Central memory CD8-positive, alpha-beta T cell (primary cell): ENCODE measurements around the gene FHAD1.
"Not testable (repeated sequence)": the region's sequence is repeated elsewhere in the genome, so short reads cannot be mapped to it uniquely, and the experiment has no call there.

Source experiments
- ATAC-seq: fragments of 150-1000 bp; cut with Tn5 transposase; replicated peaks from 2 replicates; pipeline ENCODE4 v1.10.0; 2022; ENCODE audit warnings: mild to moderate bottlenecking, moderate FRiP score, moderate number of reproducible peaks; ENCODE audit not compliant: poor library complexity, severe bottlenecking; ENCODE audit errors: extremely low read depth
- DNase-seq, 2 donors: peaks; one replicate each; pipeline ENCODE4 v3.0.0; 2021; ENCODE audit warnings: low spot score in 2 of 2
- H3K27ac Mint-ChIP-seq: one replicate; pipeline ENCODE4 v1.8.0; 2022; ENCODE audit warnings: low read depth, mild to moderate bottlenecking, moderate library complexity, mixed read lengths
- H3K27me3 Mint-ChIP-seq: one replicate; pipeline ENCODE4 v1.8.0; 2022; ENCODE audit warnings: mixed read lengths
- H3K36me3 Mint-ChIP-seq: one replicate; pipeline ENCODE4 v1.8.0; 2022; ENCODE audit warnings: mild to moderate bottlenecking, moderate library complexity, mixed read lengths; ENCODE audit not compliant: insufficient read depth
- H3K4me1 Mint-ChIP-seq: one replicate; pipeline ENCODE4 v1.8.0; 2022; ENCODE audit warnings: mixed read lengths
- H3K4me3 Mint-ChIP-seq: one replicate; pipeline ENCODE4 v1.8.0; 2022; ENCODE audit warnings: mild to moderate bottlenecking, moderate library complexity, mixed read lengths
- H3K9me3 Mint-ChIP-seq: one replicate; pipeline ENCODE4 v1.8.0; 2022; ENCODE audit warnings: mixed read lengths

Gene FHAD1

DNA sequence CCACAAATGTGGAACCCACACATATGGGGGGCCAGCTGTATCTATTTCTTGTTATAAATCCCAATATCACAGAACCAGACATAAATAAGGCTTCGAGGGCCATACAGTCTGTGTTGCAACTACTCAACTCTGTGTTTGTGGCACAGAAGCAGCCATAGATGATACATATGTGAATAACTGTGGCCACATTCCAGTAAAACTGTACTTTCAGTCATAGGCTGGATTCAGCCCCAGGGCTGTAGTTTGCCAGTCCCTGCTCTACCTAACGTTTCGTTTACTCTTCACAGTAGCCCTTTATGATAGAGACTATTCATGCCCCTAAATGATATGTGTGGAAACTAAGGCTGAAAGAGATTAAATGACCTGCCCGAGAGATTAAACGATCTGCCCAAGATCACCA is 48.7 kb downstream of the FHAD1 start:
- Mint-ChIP-seq H3K4me3 (no peak overlapping the region), H3K36me3 (no peaks in the 10 kb centered on the region), H3K27me3 (no peaks in the 10 kb centered on the region), H3K27ac (no peak overlapping the region), H3K9me3 (no peaks in the 10 kb centered on the region), H3K4me1 (peaks cover 9% of the 10 kb centered on the region)
- DNase-seq (no peak), ATAC-seq (no peak)

DNA sequence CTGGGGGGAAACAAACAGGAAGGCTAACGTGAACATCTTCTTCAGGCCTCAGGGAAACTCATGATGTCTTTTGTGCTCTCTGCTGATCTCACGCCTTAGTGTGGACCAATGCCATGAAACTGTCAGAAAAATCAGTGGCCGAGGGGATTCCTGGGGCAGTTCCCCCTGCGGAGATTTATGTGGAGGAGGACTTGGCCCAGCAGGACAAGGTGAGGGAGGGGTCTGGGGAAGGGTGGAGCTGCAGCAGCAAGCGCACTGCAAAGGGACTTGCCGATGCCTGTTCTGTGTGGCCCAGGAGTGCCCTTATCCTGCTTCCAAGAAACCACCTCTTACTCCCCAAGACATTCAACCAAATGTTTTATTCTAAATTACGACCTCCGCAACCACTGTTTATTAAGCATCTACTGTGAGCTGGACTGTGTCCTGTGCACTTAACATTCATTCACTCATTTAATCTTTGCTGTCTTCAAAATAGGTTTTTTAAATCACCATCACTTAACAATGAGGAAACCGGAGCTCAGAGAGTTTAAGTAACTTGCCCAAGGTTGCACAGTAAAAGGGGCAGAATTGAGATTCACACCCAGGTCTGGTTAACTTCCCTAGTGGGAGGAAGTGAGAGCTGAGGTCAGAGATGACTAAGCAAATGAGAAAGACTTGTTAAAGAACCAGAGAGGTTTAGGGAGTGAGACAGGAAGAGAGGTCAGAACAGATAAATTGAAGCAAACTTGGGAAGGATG is 49.7 kb downstream of the FHAD1 start:
- ATAC-seq, result peak; percentile 67
- no peaks in the 10 kb centered on the region for H3K27me3 Mint-ChIP-seq
- H3K4me3 Mint-ChIP-seq, result no peak overlapping the region
- no peak for DNase-seq
- no peaks in the 10 kb centered on the region for H3K36me3 Mint-ChIP-seq
- no peak overlapping the region for H3K27ac Mint-ChIP-seq
- peaks cover 9% of the 10 kb centered on the region for H3K4me1 Mint-ChIP-seq
- no peaks in the 10 kb centered on the region for H3K9me3 Mint-ChIP-seq

GRCh38 chr1:15297975-15298374 is 51.0 kb downstream of the FHAD1 start:
- not testable (repeated sequence) for H3K27ac Mint-ChIP-seq

GRCh38 chr1:15299179-15299578 is 52.2 kb downstream of the FHAD1 start:
- peaks cover 9% of the 10 kb centered on the region for H3K4me1 Mint-ChIP-seq
- H3K36me3 Mint-ChIP-seq, result no peaks in the 10 kb centered on the region
- no peak overlapping the region for H3K4me3 Mint-ChIP-seq
- no peak overlapping the region for H3K27ac Mint-ChIP-seq
- no peaks in the 10 kb centered on the region for H3K9me3 Mint-ChIP-seq
- H3K27me3 Mint-ChIP-seq, result no peaks in the 10 kb centered on the region
- ATAC-seq, result no peak
- DNase-seq, result no peak

More at GRCh38 chr1:15297975-15298374, 51.0 kb downstream of the FHAD1 start:
- not testable (repeated sequence) for ATAC-seq, H3K4me1 Mint-ChIP-seq, H3K27me3 Mint-ChIP-seq, H3K4me3 Mint-ChIP-seq, H3K9me3 Mint-ChIP-seq, H3K36me3 Mint-ChIP-seq, DNase-seq

GRCh38 chr1:15299806-15300205 is 52.8 kb downstream of the FHAD1 start:
- no peak overlapping the region for H3K4me3 Mint-ChIP-seq

GRCh38 chr1:15303935-15304334 is 56.9 kb downstream of the FHAD1 start:
- Mint-ChIP-seq H3K4me1 (no peaks in the 10 kb centered on the region), H3K27ac (no peak overlapping the region), H3K4me3 (no peak overlapping the region), H3K9me3 (no peaks in the 10 kb centered on the region), H3K36me3 (no peaks in the 10 kb centered on the region), H3K27me3 (peaks cover 12% of the 10 kb centered on the region)
- DNase-seq, result no peak
- no peak for ATAC-seq

More at GRCh38 chr1:15299806-15300205, 52.8 kb downstream of the FHAD1 start:
- Mint-ChIP-seq H3K9me3 (no peaks in the 10 kb centered on the region), H3K4me1 (peaks cover 9% of the 10 kb centered on the region), H3K36me3 (no peaks in the 10 kb centered on the region), H3K27ac (no peak overlapping the region), H3K27me3 (peaks cover 2% of the 10 kb centered on the region)
- no peak for ATAC-seq
- DNase-seq, result no peak

DNA sequence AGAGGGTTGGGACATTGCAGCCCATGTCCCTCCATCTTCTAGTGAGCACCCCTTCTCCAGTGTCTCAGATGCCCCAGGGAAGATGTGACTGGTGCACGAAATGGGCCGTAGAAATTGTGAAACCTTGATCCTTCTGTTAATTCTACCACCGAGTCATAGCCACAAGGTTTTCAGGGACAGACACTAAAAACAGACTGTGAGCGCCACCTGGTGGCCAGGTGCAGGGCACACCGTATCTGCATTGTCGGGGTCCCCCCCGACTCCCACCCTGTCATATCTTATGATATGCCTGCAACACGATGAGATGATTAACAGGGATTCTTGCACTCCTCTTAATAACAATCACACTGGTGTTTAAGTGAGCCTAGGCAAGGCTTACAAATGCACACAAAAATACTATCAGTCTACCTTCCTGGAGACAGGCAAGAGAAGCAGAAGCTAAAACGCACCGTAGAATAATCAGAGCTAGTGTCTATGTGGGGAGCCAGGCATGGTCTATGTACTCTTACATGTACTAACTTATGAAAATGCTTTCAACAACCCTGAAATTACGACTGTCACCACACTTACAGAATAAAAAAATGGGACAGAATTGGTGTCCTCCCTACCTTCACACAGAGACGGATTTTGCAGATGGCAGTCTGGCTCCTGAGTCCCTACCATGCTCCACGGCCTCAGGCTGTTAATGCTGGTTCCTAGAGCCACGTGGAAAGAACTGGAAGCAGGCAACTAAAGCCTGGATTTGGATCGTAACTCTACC is 57.9 kb downstream of the FHAD1 start:
- Mint-ChIP-seq H3K4me3 (no peak overlapping the region), H3K9me3 (no peaks in the 10 kb centered on the region), H3K4me1 (no peaks in the 10 kb centered on the region), H3K36me3 (no peaks in the 10 kb centered on the region), H3K27ac (no peak overlapping the region), H3K27me3 (peaks cover 19% of the 10 kb centered on the region)
- peak; percentile 37 to 63 for DNase-seq
- ATAC-seq, result peak; percentile 36

GRCh38 chr1:15305468-15305770 is 58.4 kb downstream of the FHAD1 start:
- H3K9me3 Mint-ChIP-seq, result no peaks in the 10 kb centered on the region
- H3K27ac Mint-ChIP-seq, result no peak overlapping the region
- no peaks in the 10 kb centered on the region for H3K36me3 Mint-ChIP-seq
- H3K27me3 Mint-ChIP-seq, result peaks cover 22% of the 10 kb centered on the region
- ATAC-seq (no peak), DNase-seq (no peak)
- H3K4me1 Mint-ChIP-seq, result no peaks in the 10 kb centered on the region
- no peak overlapping the region for H3K4me3 Mint-ChIP-seq

- not testable (repeated sequence) for DNase-seq
These were observed 59.3 kb downstream of the FHAD1 start for GRCh38 chr1:15306352-15306751.

GRCh38 chr1:15308135-15308534 is 61.1 kb downstream of the FHAD1 start:
- no peak for DNase-seq
- no peaks in the 10 kb centered on the region for H3K36me3 Mint-ChIP-seq
- no peak for ATAC-seq
- H3K27me3 Mint-ChIP-seq, result peaks cover 28% of the 10 kb centered on the region
- H3K27ac Mint-ChIP-seq, result no peak overlapping the region
- no peaks in the 10 kb centered on the region for H3K9me3 Mint-ChIP-seq
- no peaks in the 10 kb centered on the region for H3K4me1 Mint-ChIP-seq
- no peak overlapping the region for H3K4me3 Mint-ChIP-seq

More at GRCh38 chr1:15306352-15306751, 59.3 kb downstream of the FHAD1 start:
- not testable (repeated sequence) for H3K9me3 Mint-ChIP-seq, H3K27ac Mint-ChIP-seq, H3K4me3 Mint-ChIP-seq, ATAC-seq, H3K36me3 Mint-ChIP-seq, H3K4me1 Mint-ChIP-seq
- peaks cover 28% of the 10 kb centered on the region for H3K27me3 Mint-ChIP-seq

GRCh38 chr1:15308621-15309027 is 61.6 kb downstream of the FHAD1 start:
- H3K27ac Mint-ChIP-seq, result no peak overlapping the region
- H3K9me3 Mint-ChIP-seq, result no peaks in the 10 kb centered on the region
- H3K4me1 Mint-ChIP-seq, result no peaks in the 10 kb centered on the region
- H3K36me3 Mint-ChIP-seq, result no peaks in the 10 kb centered on the region
- no peak for DNase-seq
- ATAC-seq, result no peak
- H3K4me3 Mint-ChIP-seq, result no peak overlapping the region
- peaks cover 28% of the 10 kb centered on the region for H3K27me3 Mint-ChIP-seq

DNA sequence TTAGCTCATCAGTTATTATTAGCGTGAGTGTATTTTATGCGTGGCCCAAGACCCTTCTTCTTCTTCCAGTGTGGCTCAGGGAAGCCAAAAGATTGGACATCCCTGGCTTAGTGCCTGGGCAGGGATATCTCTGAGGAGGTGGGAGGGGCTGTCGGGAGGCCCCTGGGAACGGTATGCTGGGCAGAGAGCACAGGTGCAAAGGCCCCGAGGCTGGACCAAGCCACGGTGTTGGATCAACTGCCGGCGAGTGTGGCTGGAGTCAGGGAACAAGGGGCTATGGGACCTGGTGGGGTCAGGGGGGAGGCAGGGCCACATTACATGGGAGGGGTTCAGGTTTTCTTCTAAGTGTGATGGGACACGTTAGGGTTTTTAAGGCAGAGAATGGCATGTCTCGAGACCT is 62.7 kb downstream of the FHAD1 start:
- Mint-ChIP-seq H3K9me3 (no peaks in the 10 kb centered on the region), H3K36me3 (no peaks in the 10 kb centered on the region), H3K27me3 (peaks cover 27% of the 10 kb centered on the region), H3K4me3 (no peak overlapping the region), H3K27ac (no peak overlapping the region), H3K4me1 (peaks cover 6% of the 10 kb centered on the region)
- no peak for DNase-seq
- ATAC-seq, result no peak

DNA sequence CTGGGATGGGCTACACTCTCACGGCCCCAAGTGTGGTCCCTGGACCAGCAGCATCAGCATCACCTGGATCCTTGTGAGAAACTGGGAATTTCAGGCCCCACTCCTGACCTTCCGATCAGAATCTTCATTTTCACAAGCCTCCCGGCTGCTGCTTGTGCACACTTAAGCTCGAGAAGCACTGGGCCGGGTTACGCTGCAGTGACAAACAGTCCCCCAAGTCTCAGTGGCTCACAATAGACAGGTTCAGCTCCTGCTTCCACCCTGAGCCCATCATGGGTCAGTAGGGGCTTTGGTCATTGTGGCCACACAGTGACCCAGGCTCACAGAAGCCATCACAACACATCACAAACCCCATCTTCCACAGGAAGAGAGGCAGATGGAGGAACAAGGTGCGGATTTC is 63.5 kb downstream of the FHAD1 start:
- DNase-seq (no peak), ATAC-seq (no peak)
- H3K27ac Mint-ChIP-seq, result no peak overlapping the region
- no peaks in the 10 kb centered on the region for H3K9me3 Mint-ChIP-seq
- peaks cover 6% of the 10 kb centered on the region for H3K4me1 Mint-ChIP-seq
- no peaks in the 10 kb centered on the region for H3K36me3 Mint-ChIP-seq
- peaks cover 19% of the 10 kb centered on the region for H3K27me3 Mint-ChIP-seq
- H3K4me3 Mint-ChIP-seq, result no peak overlapping the region
